H1 (cell line): ENCODE data around the gene KDELR1.

ENCODE experiments used
- MAFK ChIP-seq: IDR thresholded peaks from 2 replicates; pipeline ENCODE4 v1.6.1; 2012; ENCODE audit warnings: low read depth, mild to moderate bottlenecking, improper control_type of control experiment, low read length
- TF ChIP-seq, protein P1 (sequence below), 3 experiments: IDR thresholded peaks; 1 replicate in 2 of 3; 2 replicates in 1 of 3; pipeline versions ENCODE4 v1.5.1 to v1.6.1; 2011; ENCODE audit warnings: low read length in 3 of 3, mild to moderate bottlenecking in 3 of 3, inconsistent platforms in 2 of 3, low read depth in 1 of 3, moderate library complexity in 1 of 3; ENCODE audit not compliant: insufficient read depth in 1 of 3; ENCODE audit errors: control extremely low read depth in 1 of 3
- TF ChIP-seq, protein P2 (sequence below): IDR thresholded peaks from 2 replicates; pipeline ENCODE4 v1.6.1; 2011; ENCODE audit warnings: low read length, improper control_type of control experiment

DNA sequence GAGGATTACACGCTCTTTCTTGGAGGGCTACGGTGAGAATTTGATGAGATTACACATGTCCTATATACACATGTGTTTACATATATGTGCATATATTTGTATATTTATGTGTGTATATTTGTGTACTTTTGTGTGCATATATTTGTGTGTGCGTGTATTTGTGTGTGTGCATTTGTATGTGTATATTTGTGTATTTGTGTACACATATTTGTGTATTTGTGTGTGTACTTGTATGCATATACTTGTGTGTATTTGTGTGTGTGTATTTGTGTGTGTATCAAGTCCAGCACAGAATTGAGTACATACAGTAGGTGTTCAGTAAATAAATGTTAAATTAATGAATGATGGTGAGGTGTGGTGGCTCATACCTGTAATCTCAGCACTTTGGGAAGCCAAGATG lies 29.4 kb downstream of the KDELR1 start:
- TF ChIP-seq MAFK, result no peak
- TF ChIP-seq, protein P1, sequence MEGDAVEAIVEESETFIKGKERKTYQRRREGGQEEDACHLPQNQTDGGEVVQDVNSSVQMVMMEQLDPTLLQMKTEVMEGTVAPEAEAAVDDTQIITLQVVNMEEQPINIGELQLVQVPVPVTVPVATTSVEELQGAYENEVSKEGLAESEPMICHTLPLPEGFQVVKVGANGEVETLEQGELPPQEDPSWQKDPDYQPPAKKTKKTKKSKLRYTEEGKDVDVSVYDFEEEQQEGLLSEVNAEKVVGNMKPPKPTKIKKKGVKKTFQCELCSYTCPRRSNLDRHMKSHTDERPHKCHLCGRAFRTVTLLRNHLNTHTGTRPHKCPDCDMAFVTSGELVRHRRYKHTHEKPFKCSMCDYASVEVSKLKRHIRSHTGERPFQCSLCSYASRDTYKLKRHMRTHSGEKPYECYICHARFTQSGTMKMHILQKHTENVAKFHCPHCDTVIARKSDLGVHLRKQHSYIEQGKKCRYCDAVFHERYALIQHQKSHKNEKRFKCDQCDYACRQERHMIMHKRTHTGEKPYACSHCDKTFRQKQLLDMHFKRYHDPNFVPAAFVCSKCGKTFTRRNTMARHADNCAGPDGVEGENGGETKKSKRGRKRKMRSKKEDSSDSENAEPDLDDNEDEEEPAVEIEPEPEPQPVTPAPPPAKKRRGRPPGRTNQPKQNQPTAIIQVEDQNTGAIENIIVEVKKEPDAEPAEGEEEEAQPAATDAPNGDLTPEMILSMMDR (IDR thresholded peaks at IDR 0.05; ENCODE audit: control extremely low read depth in 1 of 3, insufficient read depth in 1 of 3, low read depth in 1 of 3, low read length in 3 of 3), result no peak
- TF ChIP-seq, protein P2, sequence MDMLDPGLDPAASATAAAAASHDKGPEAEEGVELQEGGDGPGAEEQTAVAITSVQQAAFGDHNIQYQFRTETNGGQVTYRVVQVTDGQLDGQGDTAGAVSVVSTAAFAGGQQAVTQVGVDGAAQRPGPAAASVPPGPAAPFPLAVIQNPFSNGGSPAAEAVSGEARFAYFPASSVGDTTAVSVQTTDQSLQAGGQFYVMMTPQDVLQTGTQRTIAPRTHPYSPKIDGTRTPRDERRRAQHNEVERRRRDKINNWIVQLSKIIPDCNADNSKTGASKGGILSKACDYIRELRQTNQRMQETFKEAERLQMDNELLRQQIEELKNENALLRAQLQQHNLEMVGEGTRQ, result no peak
